HL-60 (cell line): Measurements from ENCODE around the gene TMEM163.

Experiments used
- DNase-seq, 2 experiments: peaks; one replicate each; pipeline ENCODE4 v3.0.0-alpha.2; 2010 to 2020; ENCODE audit warnings: low read depth in 1 of 2, low spot score in 1 of 2
- H3K27ac ChIP-seq: fragments of 250-450 bp; sonication (Bioruptor Pico); replicated peaks from 2 replicates; pipeline ENCODE4 v1.5.1; 2020; ENCODE audit warnings: mild to moderate bottlenecking, moderate library complexity
- H3K27me3 ChIP-seq: fragments of 250-450 bp; sonication (Bioruptor Pico); 2 replicates; pipeline ENCODE4 v1.5.1; 2021; ENCODE audit warnings: mild to moderate bottlenecking, moderate library complexity; ENCODE audit not compliant: insufficient read depth, poor library complexity, severe bottlenecking
- H3K4me3 ChIP-seq: replicated peaks from 2 replicates; pipeline ENCODE4 v1.5.1; 2011; ENCODE audit warnings: mild to moderate bottlenecking, control low read depth, low read length; ENCODE audit not compliant: insufficient read depth
- GABPA ChIP-seq: IDR thresholded peaks from 2 replicates; pipeline ENCODE4 v1.6.1; 2012; ENCODE audit warnings: low read depth
- POLR2AphosphoS5 ChIP-seq: IDR thresholded peaks from 2 replicates; pipeline ENCODE4 v1.6.1; 2012; ENCODE audit warnings: low read depth
- SPI1 ChIP-seq: IDR thresholded peaks from 2 replicates; pipeline ENCODE4 v1.6.1; 2012; ENCODE audit warnings: low read depth, mild to moderate bottlenecking, borderline replicate concordance
- TF ChIP-seq, protein P1 (sequence below): IDR thresholded peaks from 2 replicates; pipeline ENCODE4 v1.6.1; 2012; ENCODE audit warnings: low read depth; ENCODE audit not compliant: insufficient replicate concordance
- TF ChIP-seq, protein P2 (sequence below): IDR thresholded peaks from one replicate; pipeline ENCODE4 v1.5.1; 2011; ENCODE audit warnings: low read length, control low read depth, inconsistent platforms; ENCODE audit not compliant: insufficient read depth

TMEM163 gene

DNA sequence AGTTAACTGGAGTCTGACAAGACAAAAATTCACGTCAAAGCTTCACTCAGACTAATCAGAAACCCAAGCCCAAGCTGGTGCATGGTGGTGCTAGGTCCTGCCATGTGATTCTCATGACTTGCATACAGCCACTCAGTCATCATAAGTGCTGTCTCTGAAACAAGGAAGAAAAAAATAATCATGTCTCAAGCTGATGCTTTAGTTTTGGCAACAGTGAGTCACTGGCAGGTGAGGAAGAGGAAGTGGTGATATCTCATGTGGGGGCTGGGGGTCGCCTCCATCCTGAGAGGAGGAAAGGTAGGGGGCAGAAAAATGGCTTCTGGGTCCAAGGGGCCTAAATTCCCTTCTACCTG, 136.3 kb downstream of the TMEM163 start:
- DNase-seq: no peak
- Histone ChIP-seq H3K4me3 (no peak overlapping the region), H3K27me3 (no peaks in the 10 kb centered on the region), H3K27ac (no peak overlapping the region)
- TF ChIP-seq GABPA (no peak), SPI1 (no peak), POLR2AphosphoS5 (no peak)
- TF ChIP-seq, protein P1, sequence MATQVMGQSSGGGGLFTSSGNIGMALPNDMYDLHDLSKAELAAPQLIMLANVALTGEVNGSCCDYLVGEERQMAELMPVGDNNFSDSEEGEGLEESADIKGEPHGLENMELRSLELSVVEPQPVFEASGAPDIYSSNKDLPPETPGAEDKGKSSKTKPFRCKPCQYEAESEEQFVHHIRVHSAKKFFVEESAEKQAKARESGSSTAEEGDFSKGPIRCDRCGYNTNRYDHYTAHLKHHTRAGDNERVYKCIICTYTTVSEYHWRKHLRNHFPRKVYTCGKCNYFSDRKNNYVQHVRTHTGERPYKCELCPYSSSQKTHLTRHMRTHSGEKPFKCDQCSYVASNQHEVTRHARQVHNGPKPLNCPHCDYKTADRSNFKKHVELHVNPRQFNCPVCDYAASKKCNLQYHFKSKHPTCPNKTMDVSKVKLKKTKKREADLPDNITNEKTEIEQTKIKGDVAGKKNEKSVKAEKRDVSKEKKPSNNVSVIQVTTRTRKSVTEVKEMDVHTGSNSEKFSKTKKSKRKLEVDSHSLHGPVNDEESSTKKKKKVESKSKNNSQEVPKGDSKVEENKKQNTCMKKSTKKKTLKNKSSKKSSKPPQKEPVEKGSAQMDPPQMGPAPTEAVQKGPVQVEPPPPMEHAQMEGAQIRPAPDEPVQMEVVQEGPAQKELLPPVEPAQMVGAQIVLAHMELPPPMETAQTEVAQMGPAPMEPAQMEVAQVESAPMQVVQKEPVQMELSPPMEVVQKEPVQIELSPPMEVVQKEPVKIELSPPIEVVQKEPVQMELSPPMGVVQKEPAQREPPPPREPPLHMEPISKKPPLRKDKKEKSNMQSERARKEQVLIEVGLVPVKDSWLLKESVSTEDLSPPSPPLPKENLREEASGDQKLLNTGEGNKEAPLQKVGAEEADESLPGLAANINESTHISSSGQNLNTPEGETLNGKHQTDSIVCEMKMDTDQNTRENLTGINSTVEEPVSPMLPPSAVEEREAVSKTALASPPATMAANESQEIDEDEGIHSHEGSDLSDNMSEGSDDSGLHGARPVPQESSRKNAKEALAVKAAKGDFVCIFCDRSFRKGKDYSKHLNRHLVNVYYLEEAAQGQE: no peak
- TF ChIP-seq, protein P2, sequence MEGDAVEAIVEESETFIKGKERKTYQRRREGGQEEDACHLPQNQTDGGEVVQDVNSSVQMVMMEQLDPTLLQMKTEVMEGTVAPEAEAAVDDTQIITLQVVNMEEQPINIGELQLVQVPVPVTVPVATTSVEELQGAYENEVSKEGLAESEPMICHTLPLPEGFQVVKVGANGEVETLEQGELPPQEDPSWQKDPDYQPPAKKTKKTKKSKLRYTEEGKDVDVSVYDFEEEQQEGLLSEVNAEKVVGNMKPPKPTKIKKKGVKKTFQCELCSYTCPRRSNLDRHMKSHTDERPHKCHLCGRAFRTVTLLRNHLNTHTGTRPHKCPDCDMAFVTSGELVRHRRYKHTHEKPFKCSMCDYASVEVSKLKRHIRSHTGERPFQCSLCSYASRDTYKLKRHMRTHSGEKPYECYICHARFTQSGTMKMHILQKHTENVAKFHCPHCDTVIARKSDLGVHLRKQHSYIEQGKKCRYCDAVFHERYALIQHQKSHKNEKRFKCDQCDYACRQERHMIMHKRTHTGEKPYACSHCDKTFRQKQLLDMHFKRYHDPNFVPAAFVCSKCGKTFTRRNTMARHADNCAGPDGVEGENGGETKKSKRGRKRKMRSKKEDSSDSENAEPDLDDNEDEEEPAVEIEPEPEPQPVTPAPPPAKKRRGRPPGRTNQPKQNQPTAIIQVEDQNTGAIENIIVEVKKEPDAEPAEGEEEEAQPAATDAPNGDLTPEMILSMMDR: no peak

DNA sequence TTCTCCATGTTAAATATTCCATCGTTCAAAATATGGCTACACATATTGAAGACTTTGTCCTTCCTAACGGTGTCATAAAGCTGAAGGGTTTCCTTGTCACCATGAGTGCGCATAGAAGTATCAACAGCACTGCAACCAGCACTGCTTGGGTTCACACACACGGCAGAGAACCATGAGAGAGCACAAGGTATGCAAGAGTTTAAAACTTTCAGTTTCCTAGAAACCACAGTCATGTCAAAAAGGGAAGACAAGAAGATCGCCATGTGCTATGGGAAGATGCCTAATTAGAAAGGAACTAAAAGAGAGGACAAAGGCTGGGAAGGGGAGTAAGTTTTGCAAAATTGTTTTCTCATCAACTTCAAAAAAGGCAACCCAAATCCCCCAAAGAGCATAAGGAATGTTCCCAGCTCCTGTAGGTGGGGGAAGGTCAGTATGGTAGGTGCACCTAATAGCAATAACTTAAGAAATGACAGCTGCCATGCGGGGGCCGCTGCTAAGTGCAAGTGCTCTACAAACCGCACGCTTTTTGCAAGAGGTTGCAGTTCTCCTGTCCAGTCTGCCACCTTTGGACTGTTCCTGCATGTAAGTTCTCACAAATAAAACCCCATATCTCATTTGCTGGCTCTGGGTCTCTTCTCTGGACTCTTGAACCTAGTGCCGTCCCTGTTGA, 136.8 kb downstream of the TMEM163 start:
- TF ChIP-seq SPI1 (peak; percentile 10; the same call in 1 of the 2 replicates), GABPA (no peak)
- TF ChIP-seq, protein P1: no peak
- TF ChIP-seq, protein P2: no peak
- Histone ChIP-seq H3K27me3 (no peaks in the 10 kb centered on the region), H3K27ac (no peak overlapping the region), H3K4me3 (no peak overlapping the region)
- DNase-seq: no peak

DNA sequence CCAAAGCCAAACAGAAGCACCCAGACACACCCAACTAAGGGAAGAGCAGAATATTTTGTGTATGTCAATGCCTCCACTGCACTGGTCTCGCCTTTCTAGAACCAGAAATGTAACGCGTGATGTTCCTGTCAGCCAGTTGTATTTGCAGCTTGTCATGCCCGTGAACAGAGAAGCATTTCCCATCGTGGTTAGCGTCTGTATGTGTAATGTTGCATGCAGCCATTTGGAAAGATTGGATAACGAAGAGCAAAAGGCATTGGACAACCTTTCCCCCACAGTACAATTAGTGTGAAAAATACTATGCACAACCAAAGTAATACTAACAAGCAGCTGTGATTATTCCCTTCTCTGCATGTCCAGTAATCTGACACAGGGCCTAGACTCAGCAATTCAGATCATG, 140.5 kb downstream of the TMEM163 start:
- no peaks in the 10 kb centered on the region for H3K27me3 ChIP-seq
- TF ChIP-seq SPI1: no peak
- TF ChIP-seq, protein P1: no peak
- no peak for DNase-seq
- H3K27ac ChIP-seq: no peak overlapping the region
- no peak overlapping the region for H3K4me3 ChIP-seq
